GM19395 (cell line): Measurements from ENCODE around the gene GABARAP.

Experiments
- ATAC-seq: cut with Tn5 transposase; IDR thresholded peaks from one replicate; pipeline ENCODE4 v1.9.1; 2021; ENCODE audit warnings: mild to moderate bottlenecking, moderate library complexity; ENCODE audit not compliant: unreplicated experiment

GABARAP gene

DNA sequence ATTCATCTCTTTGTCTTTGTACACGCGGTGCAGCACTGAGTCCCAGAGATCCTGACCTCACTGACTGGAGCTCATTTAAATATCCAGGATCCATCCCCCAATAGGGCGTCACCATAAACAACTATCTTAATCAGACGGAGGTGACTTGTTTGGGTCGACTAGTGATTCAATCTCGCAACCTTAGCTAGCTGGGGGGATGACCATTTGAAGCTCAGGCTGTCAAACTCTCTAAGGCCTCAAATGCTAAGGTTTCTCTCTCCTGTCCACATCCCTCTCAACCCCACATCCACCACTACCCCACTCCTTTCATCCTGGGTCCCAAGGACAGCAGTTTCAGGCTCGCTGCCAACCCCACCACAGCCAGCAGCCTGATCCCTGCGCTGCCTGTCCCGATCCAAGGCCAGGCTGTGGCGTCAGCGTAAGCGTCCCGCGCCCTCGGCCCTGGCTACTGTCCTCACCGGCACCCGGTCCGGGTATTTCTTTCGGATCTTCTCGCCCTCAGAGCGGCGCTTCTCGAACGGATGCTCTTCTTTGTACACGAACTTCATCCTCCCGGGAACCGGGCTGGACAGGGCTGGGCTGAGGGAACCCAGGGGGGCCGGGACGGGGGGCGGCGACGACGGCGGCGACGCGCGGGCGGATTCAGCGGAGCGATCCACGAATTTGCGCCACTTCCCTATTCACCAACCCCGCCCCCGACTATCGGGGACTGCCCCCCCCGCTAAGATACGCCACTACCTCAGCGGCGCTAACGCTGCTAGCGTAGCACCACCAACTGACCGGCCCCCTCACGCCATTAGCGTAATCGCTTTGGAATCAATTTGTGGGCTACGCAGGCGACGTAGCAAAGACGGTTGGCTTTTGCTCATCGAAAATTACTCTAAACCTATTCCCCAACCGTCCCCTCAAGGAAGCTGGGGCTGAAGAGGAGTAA is at the start of gene GABARAP:
GABARAP (minus strand) TSS at position 667 of the 934 bp plus-strand sequence; CDS start at position 548, 119 bp downstream.
- ATAC-seq = peak; percentile 37

DNA sequence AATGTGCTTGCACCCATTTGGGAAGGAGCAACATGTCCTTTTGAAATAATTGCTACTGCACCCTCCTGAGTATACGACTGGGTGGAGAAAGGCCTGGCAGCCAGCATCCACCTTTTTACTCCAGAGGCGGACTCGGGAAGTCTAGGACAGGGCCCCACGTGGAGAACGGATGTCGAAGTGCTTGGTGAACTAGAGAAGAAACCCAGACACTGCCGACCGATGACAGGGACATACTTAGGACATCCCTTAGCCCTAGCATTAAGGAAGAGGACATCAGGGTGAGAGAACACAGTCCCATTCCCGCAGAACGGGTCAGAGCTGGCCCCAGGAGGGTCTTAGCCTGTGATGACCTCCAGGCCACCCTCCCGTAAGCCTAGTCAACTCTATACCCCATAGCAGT is 48.4 kb upstream of the GABARAP start:
- no peak for ATAC-seq

DNA sequence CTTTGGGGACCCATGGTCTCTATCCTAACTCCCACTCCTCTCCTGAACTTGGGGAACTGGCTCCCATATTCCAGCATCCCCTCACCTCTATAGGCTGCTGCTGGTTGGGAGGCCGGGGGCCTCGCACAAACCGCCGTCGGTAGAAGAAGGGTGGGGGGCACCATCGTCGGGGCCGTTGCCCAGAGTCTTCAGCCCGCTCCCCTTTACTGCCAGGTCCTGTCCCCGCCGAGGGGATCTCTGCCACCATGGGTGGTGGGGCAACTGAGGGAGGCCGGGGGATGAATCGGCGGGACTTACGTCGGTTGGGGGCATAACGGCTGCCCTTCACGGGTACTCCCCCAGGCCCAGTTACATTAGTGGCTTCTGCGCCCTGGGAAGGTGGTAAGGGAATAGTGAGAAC is 47.9 kb upstream of the GABARAP start:
- no peak for ATAC-seq

DNA sequence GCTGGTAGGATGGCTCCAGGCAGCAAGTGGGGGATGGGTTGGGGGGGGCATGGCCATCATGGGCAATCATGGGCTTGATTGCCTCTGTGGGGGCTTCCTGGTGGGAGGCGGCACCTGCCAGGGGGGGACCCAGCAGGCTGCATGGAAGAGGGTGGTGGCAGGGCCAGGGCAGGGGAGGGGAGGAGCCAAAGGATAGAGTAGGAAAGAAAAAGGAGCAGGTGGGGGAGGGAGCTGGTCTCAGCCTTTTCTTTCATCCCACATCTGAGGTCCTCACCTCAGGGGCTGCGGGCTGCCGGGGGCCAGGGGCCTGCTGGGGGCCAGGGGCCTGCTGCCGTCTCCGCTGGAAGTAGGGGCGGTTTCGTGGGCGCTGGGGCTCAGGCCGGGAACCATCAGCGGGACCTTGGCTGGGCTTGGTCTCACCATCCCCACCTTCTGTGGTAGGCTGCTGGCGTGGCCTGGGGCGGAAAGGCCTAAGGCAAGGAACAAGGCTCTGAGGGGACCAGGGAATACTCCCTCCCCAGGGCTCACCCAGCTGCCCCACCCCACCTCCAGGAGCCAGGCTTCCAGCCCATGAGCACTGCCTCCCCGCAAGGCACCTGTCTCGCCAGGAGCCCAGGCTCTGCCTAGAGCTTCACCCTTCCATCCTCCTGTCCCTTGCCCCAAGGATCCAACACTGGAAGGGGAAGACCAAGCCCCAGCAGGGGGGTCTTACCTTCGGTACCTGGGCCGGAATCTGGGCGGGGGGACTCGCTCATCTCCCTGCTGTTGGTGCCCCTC is 47.2 kb upstream of the GABARAP start:
- ATAC-seq = no peak

DNA sequence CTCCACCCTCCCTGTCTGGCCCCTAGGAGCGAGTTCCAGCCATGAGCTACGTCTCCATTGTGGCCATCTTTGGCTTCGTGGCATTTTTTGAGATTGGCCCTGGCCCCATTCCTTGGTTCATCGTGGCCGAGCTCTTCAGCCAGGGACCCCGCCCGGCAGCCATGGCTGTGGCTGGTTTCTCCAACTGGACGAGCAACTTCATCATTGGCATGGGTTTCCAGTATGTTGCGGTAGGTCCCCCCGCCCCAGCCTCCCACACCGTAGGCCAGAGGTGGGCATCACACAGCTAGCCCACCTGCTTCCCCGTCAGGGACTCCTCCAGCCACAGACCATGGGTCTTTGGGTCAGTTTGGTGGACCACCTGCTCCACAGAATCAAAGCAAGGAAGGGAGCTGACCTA is 43.4 kb upstream of the GABARAP start:
- no peak for ATAC-seq

DNA sequence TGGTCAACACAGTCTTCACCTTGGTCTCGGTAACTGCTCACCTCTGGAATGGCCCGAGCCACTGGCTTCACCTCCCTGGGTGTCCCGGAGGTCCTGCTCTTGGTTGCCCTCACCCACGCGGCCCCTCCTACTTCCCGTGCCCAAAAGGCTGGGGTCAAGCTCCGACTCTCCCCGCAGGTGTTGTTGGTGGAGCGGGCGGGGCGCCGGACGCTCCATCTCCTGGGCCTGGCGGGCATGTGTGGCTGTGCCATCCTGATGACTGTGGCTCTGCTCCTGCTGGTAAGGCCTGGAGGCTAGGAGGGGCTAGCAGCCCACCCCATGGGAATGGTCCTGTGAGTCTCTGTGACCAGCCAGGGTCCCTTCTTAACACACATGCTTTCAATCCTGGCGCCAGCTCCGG is 42.7 kb upstream of the GABARAP start:
- ATAC-seq = no peak

DNA sequence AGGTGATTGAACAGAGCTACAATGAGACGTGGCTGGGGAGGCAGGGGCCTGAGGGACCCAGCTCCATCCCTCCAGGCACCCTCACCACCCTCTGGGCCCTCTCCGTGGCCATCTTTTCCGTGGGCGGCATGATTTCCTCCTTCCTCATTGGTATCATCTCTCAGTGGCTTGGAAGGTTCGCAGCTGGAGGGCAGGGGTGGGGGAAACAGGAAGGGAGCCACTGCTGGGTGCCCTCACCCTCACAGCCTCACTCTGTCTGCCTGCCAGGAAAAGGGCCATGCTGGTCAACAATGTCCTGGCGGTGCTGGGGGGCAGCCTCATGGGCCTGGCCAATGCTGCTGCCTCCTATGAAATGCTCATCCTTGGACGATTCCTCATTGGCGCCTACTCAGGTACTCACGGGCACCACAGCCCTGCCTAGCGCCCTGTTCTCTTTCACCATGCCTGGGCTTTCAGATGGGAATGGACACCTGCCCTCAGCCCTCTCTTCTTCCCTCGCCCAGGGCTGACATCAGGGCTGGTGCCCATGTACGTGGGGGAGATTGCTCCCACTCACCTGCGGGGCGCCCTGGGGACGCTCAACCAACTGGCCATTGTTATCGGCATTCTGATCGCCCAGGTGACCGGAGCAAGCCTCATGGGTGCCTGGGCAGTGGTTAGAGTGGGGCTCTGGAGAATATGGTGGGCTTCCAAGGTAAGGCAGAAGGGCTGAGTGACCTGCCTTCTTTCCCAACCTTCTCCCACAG is 41.4 kb upstream of the GABARAP start:
- ATAC-seq = no peak

DNA sequence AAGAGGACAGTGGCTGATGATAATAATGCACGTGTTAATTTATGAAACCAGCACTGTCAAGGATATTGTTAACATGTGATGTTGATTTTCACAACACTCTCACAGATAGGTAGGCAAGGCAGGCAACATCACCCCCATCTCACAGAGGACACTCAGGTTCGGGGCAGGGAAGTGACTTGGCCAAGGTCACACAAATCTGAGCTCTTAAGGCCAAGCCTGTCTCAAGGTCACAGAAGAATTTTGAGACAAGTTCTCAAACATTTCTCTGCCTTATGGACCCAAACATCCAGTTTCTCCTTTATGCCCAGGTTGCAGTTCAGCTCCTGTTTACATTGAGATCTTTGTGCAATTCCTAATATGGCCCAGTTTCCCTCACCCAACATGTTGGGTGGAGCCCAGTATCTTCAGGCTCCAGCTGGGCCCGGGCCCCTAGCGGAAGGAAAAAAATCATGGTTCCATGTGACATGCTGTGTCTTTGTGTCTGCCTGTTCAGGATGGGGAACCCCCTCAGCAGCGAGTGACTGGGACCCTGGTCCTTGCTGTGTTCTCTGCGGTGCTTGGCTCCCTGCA is 40.6 kb upstream of the GABARAP start:
- ATAC-seq = no peak

DNA sequence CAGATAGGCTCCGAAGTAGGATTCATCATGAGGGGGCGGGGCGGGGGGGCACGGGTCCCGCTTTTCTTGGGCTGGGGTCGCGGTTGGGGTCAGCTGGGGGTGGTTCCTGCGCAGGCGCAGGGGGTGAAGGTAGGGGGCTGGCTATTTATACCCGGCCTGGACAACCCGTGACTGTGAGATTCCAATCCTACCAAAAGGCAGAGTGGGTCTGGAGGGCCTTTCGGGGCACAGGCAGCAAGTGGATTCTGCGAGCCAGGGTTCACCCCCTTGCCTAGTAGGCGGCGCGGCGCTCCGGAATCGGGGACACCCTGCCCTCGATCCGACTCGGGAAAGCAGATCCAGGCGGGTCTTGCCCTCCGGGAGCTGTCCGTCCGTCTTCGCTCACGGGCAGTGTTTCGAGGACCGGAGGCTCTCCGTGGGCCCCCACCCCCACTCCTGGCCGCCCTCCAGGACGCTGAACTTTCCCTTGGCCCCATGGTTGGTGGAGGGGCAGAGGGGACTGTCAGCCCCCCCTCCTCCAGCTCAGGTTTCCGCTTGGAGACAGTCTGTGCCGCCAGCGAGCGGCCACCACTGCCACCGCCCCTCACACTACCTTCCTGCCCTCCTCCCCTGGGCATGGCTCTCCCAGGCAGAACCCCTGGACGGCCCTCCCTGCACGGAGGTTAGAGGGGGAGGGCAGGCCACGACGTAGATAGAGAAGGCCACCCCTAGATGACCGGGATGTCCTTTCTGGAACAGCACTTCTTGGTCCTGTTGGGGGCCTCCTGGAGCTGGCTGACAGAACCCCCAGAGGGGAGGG is 39.9 kb upstream of the GABARAP start:
- ATAC-seq = no peak

DNA sequence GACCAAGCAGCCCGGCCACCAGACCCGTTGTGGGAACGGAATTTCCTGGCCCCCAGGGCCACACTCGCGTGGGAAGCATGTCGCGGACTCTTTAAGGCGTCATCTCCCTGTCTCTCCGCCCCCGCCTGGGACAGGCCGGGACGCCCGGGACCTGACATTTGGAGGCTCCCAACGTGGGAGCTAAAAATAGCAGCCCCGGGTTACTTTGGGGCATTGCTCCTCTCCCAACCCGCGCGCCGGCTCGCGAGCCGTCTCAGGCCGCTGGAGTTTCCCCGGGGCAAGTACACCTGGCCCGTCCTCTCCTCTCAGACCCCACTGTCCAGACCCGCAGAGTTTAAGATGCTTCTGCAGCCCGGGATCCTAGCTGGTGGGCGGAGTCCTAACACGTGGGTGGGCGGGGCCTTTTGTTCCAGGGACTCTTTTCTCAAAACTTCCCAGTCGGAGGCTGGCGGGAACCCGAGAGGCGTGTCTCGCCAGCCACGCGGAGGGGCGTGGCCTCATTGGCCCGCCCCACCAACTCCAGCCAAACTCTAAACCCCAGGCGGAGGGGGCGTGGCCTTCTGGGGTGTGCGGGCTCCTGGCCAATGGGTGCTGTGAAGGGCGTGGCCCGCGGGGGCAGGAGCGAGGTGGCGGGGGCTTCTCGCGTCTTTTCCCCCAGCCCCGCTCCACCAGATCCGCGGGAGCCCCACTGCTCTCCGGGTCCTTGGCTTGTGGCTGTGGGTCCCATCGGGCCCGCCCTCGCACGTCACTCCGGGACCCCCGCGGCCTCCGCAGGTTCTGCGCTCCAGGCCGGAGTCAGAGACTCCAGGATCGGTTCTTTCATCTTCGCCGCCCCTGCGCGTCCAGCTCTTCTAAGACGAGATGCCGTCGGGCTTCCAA is 39.1 kb upstream of the GABARAP start, which contains the start of gene SLC2A4:
SLC2A4 (plus strand) TSS at position 645 of the 879 bp plus-strand sequence; CDS start at position 862, 217 bp downstream.
- no peak for ATAC-seq

DNA sequence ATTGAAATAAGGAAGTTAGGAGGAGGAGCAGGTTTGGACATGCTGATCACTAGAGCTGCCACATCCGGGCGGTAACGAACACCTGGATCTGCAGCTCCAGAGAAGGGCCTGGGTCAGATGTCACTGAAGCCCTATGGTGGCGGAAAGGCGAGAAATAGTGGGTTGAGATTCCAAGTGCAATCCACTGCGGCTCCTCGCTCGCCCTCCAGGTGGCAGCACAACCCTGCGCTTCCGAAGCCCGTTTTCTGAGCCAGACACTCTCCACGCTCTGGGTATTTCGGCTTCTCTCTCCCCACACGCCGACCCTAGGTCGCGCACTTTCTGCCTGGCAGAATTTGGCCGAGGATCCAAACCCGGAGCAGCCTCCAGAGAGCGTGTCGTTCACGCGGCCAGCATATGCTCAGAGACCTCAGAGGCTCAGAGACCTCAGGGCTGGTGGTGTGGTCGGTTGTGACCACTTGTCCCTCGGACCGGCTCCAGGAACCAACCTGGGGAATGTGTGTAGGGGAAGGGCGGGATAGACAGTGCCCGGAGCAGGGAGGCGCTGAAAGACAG is 38.3 kb upstream of the GABARAP start:
- ATAC-seq = no peak

DNA sequence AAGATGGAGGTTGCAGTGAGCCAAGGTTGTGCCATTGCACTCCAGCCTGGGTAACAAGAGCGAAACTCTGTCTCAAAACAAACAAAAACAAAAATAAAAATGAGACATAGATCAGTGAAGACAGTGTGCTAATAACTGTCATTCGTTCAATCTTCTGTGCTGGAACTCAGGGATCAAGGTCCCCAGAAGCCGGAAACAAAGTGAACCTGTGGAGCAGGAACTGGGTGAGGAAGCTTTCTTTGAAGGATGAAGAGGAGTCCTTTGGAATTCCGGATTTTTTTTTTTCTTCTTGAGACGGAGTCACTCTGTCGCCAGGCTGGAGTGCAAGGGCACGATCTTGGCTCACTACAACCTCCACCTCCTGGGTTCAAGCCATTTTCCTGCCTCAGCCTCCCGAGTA is 37.2 kb upstream of the GABARAP start:
- ATAC-seq = no peak

DNA sequence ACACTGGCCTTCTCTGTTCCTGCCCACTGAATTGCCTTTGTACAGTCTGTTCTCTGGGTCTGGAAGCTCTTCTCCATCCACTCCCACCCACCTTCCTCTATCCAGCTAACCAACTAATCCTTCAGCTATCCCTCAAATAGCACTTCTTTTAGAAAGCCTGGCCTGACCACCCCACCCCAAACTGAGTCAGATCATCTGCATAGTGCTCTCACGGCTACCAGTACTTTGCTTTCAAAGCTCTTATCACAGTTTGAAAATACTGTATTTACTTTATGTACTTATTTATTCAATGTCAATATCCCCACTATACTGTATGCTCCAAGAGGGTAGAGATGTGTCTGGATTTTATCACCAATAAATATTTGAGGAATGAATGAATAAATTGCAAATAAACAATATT is 24.5 kb upstream of the GABARAP start:
- no peak for ATAC-seq

DNA sequence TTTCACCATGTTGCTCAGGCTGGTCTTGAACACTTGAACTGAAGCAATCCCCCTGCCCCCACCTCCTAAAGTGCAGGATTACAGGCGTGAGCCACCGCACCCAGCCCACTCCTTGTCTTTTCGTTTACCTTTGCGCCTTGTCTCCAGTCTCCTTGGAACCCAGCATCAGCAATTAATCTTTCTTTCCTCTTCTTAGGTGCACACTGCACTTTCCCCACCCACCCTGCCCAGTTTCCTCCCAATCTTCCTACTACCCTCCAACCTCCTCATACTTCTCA is 21.5 kb upstream of the GABARAP start:
- ATAC-seq = no peak

DNA sequence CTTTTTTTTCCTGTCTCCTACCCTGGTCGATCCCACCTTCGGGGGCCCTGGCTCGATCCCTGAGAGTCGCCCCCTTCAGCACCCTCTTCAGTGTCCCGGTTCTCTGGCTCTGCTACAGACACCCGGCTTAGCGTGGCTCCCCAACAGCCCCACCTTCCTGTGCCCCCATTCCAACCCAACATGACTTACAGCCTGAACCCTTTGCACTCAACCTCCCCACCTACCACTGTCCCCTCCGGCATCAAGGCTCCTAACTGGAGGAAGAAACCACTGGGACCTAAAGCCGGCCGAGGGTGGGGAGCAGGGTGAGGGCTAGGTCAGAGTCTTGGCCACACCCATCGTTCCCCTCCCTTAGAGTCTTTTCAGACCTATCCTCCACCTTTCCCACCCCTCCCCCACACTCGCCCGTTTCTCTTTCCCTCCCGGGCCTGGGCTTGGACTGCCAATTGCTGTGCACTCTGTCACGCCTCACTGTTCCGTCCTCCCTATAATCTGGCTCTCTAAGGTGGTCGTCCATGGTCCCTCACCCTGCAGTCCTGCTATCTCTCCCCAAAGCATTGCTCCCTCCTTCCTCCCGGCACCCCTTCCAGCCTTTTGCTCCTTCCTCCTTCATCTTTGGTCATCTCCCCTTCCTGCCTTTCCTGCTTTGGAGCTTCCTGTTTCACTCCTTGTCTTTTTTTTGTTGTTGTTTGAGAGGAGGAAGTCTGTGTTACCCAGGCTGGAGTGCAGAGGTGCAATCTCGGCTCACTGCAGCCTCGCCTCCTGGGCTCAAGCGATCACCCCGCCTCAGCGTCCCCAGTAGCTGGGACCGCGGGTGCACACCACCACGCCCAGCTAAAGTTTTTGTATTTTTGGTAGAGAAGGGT is 20.9 kb upstream of the GABARAP start:
- no peak for ATAC-seq

DNA sequence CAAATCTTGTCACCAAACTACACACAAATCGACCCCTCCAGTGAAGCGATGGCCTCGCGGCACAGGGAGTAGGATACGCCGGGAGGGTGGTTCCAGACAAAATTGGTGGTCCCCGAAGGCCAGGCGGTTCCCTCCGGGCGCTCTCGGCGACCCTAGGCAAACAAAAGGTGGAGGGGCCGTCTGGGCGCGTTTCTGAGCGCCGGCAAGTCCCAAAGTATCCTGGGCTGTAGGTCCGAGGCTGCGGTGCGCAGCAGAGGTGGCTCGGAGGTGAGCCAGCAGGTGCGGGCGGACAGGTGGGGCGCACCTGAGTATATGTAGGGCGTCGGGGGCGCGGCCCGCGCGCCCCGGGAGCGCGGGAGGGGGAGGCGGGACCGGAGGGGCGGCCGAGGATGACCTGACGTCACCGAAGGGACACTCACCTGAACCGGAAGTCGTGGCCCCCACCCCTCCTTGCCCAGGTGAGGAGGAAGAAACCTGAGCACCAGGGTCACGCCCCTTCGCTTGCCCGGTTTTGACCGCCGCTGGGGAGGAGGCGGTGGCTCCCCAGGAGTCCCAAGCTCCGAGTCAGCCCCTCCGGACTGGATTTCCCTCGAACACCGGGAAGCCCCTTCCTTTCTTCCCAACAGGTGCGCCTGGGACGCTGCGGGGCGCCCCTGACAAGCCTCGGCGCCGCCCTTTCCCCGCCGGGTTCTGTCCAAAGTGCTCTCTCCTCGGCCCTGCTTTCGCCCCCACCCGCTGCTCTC is 20.1 kb upstream of the GABARAP start, which contains the start of gene CLDN7:
CLDN7 (minus strand) TSS at position 287 of the 743 bp plus-strand sequence. CDS start 435 bp downstream, outside the sequence.
- no peak for ATAC-seq
